Kidney (tissue), 14 donors: ENCODE measurements around the gene DICER1. TPM values are rescaled to one million over a fixed set of nuclear protein-coding genes. Genes with fewer than 3 reads are reported as not detected.

Experiments used
- DNase-seq, 5 donors: peaks; one replicate each; pipeline ENCODE4 v3.0.0-alpha.2; 2013 to 2020
- FAIRE-seq: peaks from 2 replicates; lab custom pipeline; 2012; peaks lifted over from hg19 to GRCh38; lab: Jason Lieb, UNC
- H3K27ac ChIP-seq, 2 donors: one replicate each; pipeline ENCODE4 v1.7.0; 2013; ENCODE audit warnings: low read depth in 2 of 2, low read length in 2 of 2, inconsistent platforms in 1 of 2
- H3K27me3 ChIP-seq: one replicate; pipeline ENCODE4 v1.7.1; 2013; ENCODE audit warnings: low read length, inconsistent platforms; ENCODE audit not compliant: control insufficient read depth, insufficient read depth
- H3K36me3 ChIP-seq, 3 donors: one replicate each; pipeline versions ENCODE4 v1.7.0 to v1.7.1; 2013; ENCODE audit warnings: low read length in 3 of 3, control low read depth in 1 of 3, inconsistent platforms in 1 of 3; ENCODE audit not compliant: insufficient read depth in 3 of 3, control insufficient read depth in 2 of 3
- H3K4me1 ChIP-seq, 3 donors: one replicate each; pipeline versions ENCODE4 v1.7.0 to v1.7.1; 2013; ENCODE audit warnings: low read length in 3 of 3, inconsistent platforms in 1 of 3, low read depth in 1 of 3; ENCODE audit not compliant: control insufficient read depth in 2 of 3, insufficient read depth in 2 of 3
- H3K4me3 ChIP-seq, 3 donors: one replicate each; pipeline versions ENCODE4 v1.7.0 to v1.8.1; 2013; ENCODE audit warnings: low read length in 3 of 3, control low read depth in 1 of 3, inconsistent platforms in 1 of 3
- H3K9ac ChIP-seq, 3 donors: one replicate each; pipeline versions ENCODE4 v1.7.0 to v1.7.1; 2013; ENCODE audit warnings: low read length in 3 of 3, control low read depth in 1 of 3, inconsistent platforms in 1 of 3
- H3K9me3 ChIP-seq, 3 donors: one replicate each; pipeline versions ENCODE4 v1.7.0 to v1.7.1; 2013; ENCODE audit warnings: low read length in 3 of 3, control low read depth in 1 of 3, inconsistent platforms in 1 of 3; ENCODE audit not compliant: control insufficient read depth in 2 of 3, insufficient read depth in 1 of 3
- CTCF ChIP-seq: IDR thresholded peaks from 3 replicates; pipeline ENCODE4 v1.5.1; 2012; ENCODE audit warnings: mild to moderate bottlenecking, moderate library complexity, borderline replicate concordance; ENCODE audit not compliant: insufficient read depth; ENCODE audit errors: extremely low read depth
- intact Hi-C: fragments of 100-400 bp; cut with DNase I; formaldehyde crosslinking; loops from one replicate; pipeline ENCODE4 v1.11.1; 2022
- polyA plus RNA-seq: library from polyadenylated mRNA; stranded (reverse); fragments of 350-450 nt; fragmentation: Illumina TruSeq; extraction: RNeasy Lipid Tissue Mini Kit (QIAGEN cat#74804); gene quantifications from one replicate; pipeline ENCODE4 v1.2.3, GENCODE V29; 2014; ENCODE audit warnings: low read depth, low replicate concordance; ENCODE audit not compliant: insufficient read depth
- total RNA-seq: library from RNA; stranded (reverse); fragmentation: NEBNext Ultra II Directional; extraction: Animal tissue kit (Norgen Biotek cat#: 25700); gene quantifications from one replicate; pipeline ENCODE4 v1.2.1, GENCODE V29; 2021
- donor health status: control.
- donor health status: control.
- donor health status: control.
- donor health status: control.
- donor health status: control.
- donor health status: DM: yes; HTN: yes; CAD: no.
- donor health status: Normal renal cell carcinoma (clear cell type).

The DICER1 gene
- total and polyA plus RNA-seq, 2 donors from 2014 or later = 6.0 to 83.6 TPM

GRCh38 chr14:95078867-95079266 lies 78.5 kb downstream of the DICER1 start:
- no peak overlapping the region for H3K27ac ChIP-seq
- no peak overlapping the region for H3K9ac ChIP-seq
- no peak for DNase-seq
- FAIRE-seq = no peak
- H3K4me3 ChIP-seq = no peak overlapping the region
- TF ChIP-seq CTCF = no peak
- H3K9me3 ChIP-seq = no peaks in the 10 kb centered on the region
- no peaks in the 10 kb centered on the region for H3K4me1 ChIP-seq
- no peaks in the 10 kb centered on the region for H3K27me3 ChIP-seq
- intact Hi-C loops = no loop called here
- H3K36me3 ChIP-seq = no peaks in the 10 kb centered on the region

- H3K9me3 ChIP-seq = no peaks in the 10 kb centered on the region
- no peak for TF ChIP-seq CTCF
- no peak overlapping the region for H3K9ac ChIP-seq
- intact Hi-C loops = no loop called here
- no peak overlapping the region for H3K27ac ChIP-seq
- no peaks in the 10 kb centered on the region for H3K27me3 ChIP-seq
- no peak overlapping the region for H3K4me3 ChIP-seq
- H3K36me3 ChIP-seq = no peaks in the 10 kb centered on the region
- no peak for FAIRE-seq
- H3K4me1 ChIP-seq = no peaks in the 10 kb centered on the region
- DNase-seq = no peak
Measured at GRCh38 chr14:95077345-95077744, 80.0 kb downstream of the DICER1 start.

- no peak for FAIRE-seq
Measured at GRCh38 chr14:95075789-95076188, 81.5 kb downstream of the DICER1 start.

More at GRCh38 chr14:95075789-95076188, 81.5 kb downstream of the DICER1 start:
- no peak for TF ChIP-seq CTCF
- H3K36me3 ChIP-seq = no peaks in the 10 kb centered on the region
- H3K27me3 ChIP-seq = no peaks in the 10 kb centered on the region
- no peak overlapping the region for H3K27ac ChIP-seq
- H3K4me1 ChIP-seq = no peaks in the 10 kb centered on the region
- DNase-seq = no peak
- no peaks in the 10 kb centered on the region for H3K9me3 ChIP-seq
- no peak overlapping the region for H3K9ac ChIP-seq
- H3K4me3 ChIP-seq = no peak overlapping the region
- intact Hi-C loops = no loop called here
